HK-2 (cell line): ENCODE data around the gene TRIM66.

Experiments
- DNase-seq: peaks from one replicate; pipeline ENCODE4 v3.0.0-alpha.2; 2018; ENCODE audit not compliant: unreplicated experiment

The TRIM66 gene

GRCh38 chr11:8656291-8656690 is 26.2 kb downstream of the TRIM66 start:
- DNase-seq: no peak

- DNase-seq: no peak
Measured at GRCh38 chr11:8654503-8654902, 28.0 kb downstream of the TRIM66 start.

GRCh38 chr11:8652140-8652539 is 30.3 kb downstream of the TRIM66 start:
- peak; percentile 38 for DNase-seq

GRCh38 chr11:8650401-8650990 is 32.0 kb downstream of the TRIM66 start:
- no peak for DNase-seq

GRCh38 chr11:8649361-8649760 is 33.1 kb downstream of the TRIM66 start:
- DNase-seq: no peak

- no peak for DNase-seq
Measured at GRCh38 chr11:8646873-8647272, 35.6 kb downstream of the TRIM66 start.

- no peak for DNase-seq
Measured at GRCh38 chr11:8642196-8642841, 40.1 kb downstream of the TRIM66 start.

GRCh38 chr11:8641332-8641731 is 41.1 kb downstream of the TRIM66 start:
- no peak for DNase-seq

GRCh38 chr11:8640267-8640906 is 42.1 kb downstream of the TRIM66 start:
- DNase-seq: no peak

GRCh38 chr11:8639655-8640054 is 42.8 kb downstream of the TRIM66 start:
- no peak for DNase-seq

- DNase-seq: no peak
Measured at GRCh38 chr11:8638300-8638699, 44.2 kb downstream of the TRIM66 start.

GRCh38 chr11:8636127-8636526 is 46.3 kb downstream of the TRIM66 start:
- DNase-seq: no peak

- DNase-seq: no peak
Measured at GRCh38 chr11:8634498-8634897, 48.0 kb downstream of the TRIM66 start.

GRCh38 chr11:8631395-8632118 is 50.9 kb downstream of the TRIM66 start:
- DNase-seq: no peak

- DNase-seq: no peak
Measured at GRCh38 chr11:8624698-8625097, 57.8 kb downstream of the TRIM66 start.

- DNase-seq: no peak
Measured at GRCh38 chr11:8621147-8621546, 61.3 kb downstream of the TRIM66 start.

- no peak for DNase-seq
Measured at GRCh38 chr11:8617063-8617462, 65.4 kb downstream of the TRIM66 start.

GRCh38 chr11:8615291-8616032 is 67.0 kb downstream of the TRIM66 start:
- no peak for DNase-seq

- DNase-seq: no peak
Measured at GRCh38 chr11:8614497-8614896, 68.0 kb downstream of the TRIM66 start.

- DNase-seq: no peak
Measured at GRCh38 chr11:8613036-8613435, 69.4 kb downstream of the TRIM66 start.

GRCh38 chr11:8612522-8612921 is 69.9 kb downstream of the TRIM66 start:
- no peak for DNase-seq

- DNase-seq: no peak
Measured at GRCh38 chr11:8610532-8611116, 71.8 kb downstream of the TRIM66 start.
